IMR-90 (cell line): ENCODE data around the gene ARHGEF7.
"Not testable (repeated sequence)": the region's sequence is repeated elsewhere in the genome, so short reads cannot be mapped to it uniquely, and the experiment has no call there.

ENCODE experiments used
- BHLHE40 ChIP-seq: fragments of 150-350 bp; IDR thresholded peaks from 2 replicates; pipeline ENCODE4 v1.6.1; 2016; ENCODE audit warnings: mild to moderate bottlenecking, low read depth, low read length
- CEBPB ChIP-seq: IDR thresholded peaks from 2 replicates; pipeline ENCODE4 v1.6.1; 2012; ENCODE audit warnings: low read depth, low read length, improper control_type of control experiment
- CHD1 ChIP-seq: IDR thresholded peaks from 2 replicates; pipeline ENCODE4 v1.6.1; 2012; ENCODE audit warnings: low read depth, low read length, improper control_type of control experiment
- CTCF ChIP-seq: conservative IDR thresholded peaks from 2 replicates; pipeline ENCODE4 v1.5.1; 2012; ENCODE audit warnings: mild to moderate bottlenecking, low read depth, low read length, improper control_type of control experiment
- FOS ChIP-seq: fragments of 150-350 bp; IDR thresholded peaks from 2 replicates; pipeline ENCODE4 v1.6.1; 2016; ENCODE audit warnings: low read depth, low read length
- NFE2L2 ChIP-seq: fragments of 150-350 bp; IDR thresholded peaks from 2 replicates; pipeline ENCODE4 v1.6.1; 2016; ENCODE audit warnings: low read depth, mild to moderate bottlenecking, low read length
- POLR2A ChIP-seq: IDR thresholded peaks from 2 replicates; pipeline ENCODE4 v1.6.1; 2012; ENCODE audit warnings: mild to moderate bottlenecking, low read depth, low read length
- RAD21 ChIP-seq: IDR thresholded peaks from 2 replicates; pipeline ENCODE4 v1.6.1; 2012; ENCODE audit warnings: low read length, improper control_type of control experiment
- RCOR1 ChIP-seq: IDR thresholded peaks from 2 replicates; pipeline ENCODE4 v1.6.1; 2012; ENCODE audit warnings: mild to moderate bottlenecking, low read length, improper control_type of control experiment; ENCODE audit not compliant: insufficient replicate concordance
- RFX5 ChIP-seq: IDR thresholded peaks from 2 replicates; pipeline ENCODE4 v1.8.0; 2012; ENCODE audit warnings: low read depth, mild to moderate bottlenecking, low read length, moderate library complexity
- SMC3 ChIP-seq: fragments of 150-350 bp; IDR thresholded peaks from 2 replicates; pipeline ENCODE4 v1.6.1; 2016; ENCODE audit warnings: low read depth, mild to moderate bottlenecking, antibody characterized with exemption, low read length, moderate library complexity
- USF2 ChIP-seq: fragments of 150-350 bp; IDR thresholded peaks from 2 replicates; pipeline ENCODE4 v1.6.1; 2017; ENCODE audit warnings: mild to moderate bottlenecking, antibody characterized with exemption, low read length, low read depth

GRCh38 chr13:111198732-111199378 is 83.7 kb downstream of the ARHGEF7 start:
- TF ChIP-seq RFX5, CTCF, BHLHE40, POLR2A, CEBPB, FOS, SMC3, NFE2L2, RCOR1, RAD21, USF2, CHD1: not testable (repeated sequence)
